MM.1S (cell line): Measurements from ENCODE around the gene RALA.

Source experiments
- DNase-seq: peaks from one replicate; pipeline ENCODE4 v3.0.0-alpha.2; 2015
- H2AFZ ChIP-seq: fragments of 300-600 bp; sonication (generic); 2 replicates; pipeline ENCODE4 v1.6.0; 2016; ENCODE audit warnings: antibody characterized with exemption, low read length
- H3F3A ChIP-seq: fragments of 300-600 bp; sonication (generic); 2 replicates; pipeline ENCODE4 v1.6.1; 2016; ENCODE audit warnings: mild to moderate bottlenecking, antibody characterized with exemption, low read length, moderate library complexity, mixed read lengths; ENCODE audit not compliant: insufficient read depth
- H3K27ac ChIP-seq: fragments of 300-600 bp; sonication (generic); 2 replicates; pipeline ENCODE4 v1.5.1; 2016; ENCODE audit warnings: mild to moderate bottlenecking, low read length
- H3K27me3 ChIP-seq: fragments of 300-600 bp; sonication (generic); replicated peaks from 2 replicates; pipeline ENCODE4 v1.6.0; 2016; ENCODE audit warnings: low read length; ENCODE audit not compliant: insufficient read depth
- H3K36me3 ChIP-seq: fragments of 300-600 bp; sonication (generic); replicated peaks from 2 replicates; pipeline ENCODE4 v1.6.1; 2016; ENCODE audit warnings: mild to moderate bottlenecking, low read length, mixed read lengths; ENCODE audit not compliant: insufficient read depth
- H3K4me1 ChIP-seq: fragments of 300-600 bp; sonication (generic); 2 replicates; pipeline ENCODE4 v1.6.1; 2016; ENCODE audit warnings: low read length, mixed read lengths
- H3K4me2 ChIP-seq: fragments of 300-600 bp; sonication (generic); 2 replicates; pipeline ENCODE4 v1.6.0; 2016; ENCODE audit warnings: low read depth, low read length
- H3K4me3 ChIP-seq: fragments of 300-600 bp; sonication (generic); 2 replicates; pipeline ENCODE4 v1.5.1; 2016; ENCODE audit warnings: low read length, mixed read lengths
- H3K79me2 ChIP-seq: fragments of 300-600 bp; sonication (generic); 2 replicates; pipeline ENCODE4 v1.6.1; 2016; ENCODE audit warnings: mixed run types, low read length, mixed read lengths
- H3K9ac ChIP-seq: fragments of 300-600 bp; sonication (generic); 2 replicates; pipeline ENCODE4 v1.6.1; 2016; ENCODE audit warnings: low read length, mixed read lengths
- H3K9me2 ChIP-seq: fragments of 300-600 bp; sonication (generic); replicated peaks from 2 replicates; pipeline ENCODE4 v1.6.1; 2016; ENCODE audit warnings: mild to moderate bottlenecking, low read length, mixed read lengths; ENCODE audit not compliant: insufficient read depth
- H3K9me3 ChIP-seq: fragments of 300-600 bp; sonication (generic); replicated peaks from 2 replicates; pipeline ENCODE4 v1.6.1; 2016; ENCODE audit warnings: mild to moderate bottlenecking, low read length, mixed read lengths; ENCODE audit not compliant: insufficient read depth
- H4K20me1 ChIP-seq: fragments of 300-600 bp; sonication (generic); 2 replicates; pipeline ENCODE4 v1.6.1; 2016; ENCODE audit warnings: mild to moderate bottlenecking, low read length, moderate library complexity, mixed read lengths; ENCODE audit not compliant: insufficient read depth
- EZH2 ChIP-seq: fragments of 300-600 bp; sonication (generic); optimal IDR thresholded peaks from 2 replicates; pipeline ENCODE3; 2017; ENCODE audit warnings: low read depth, mild to moderate bottlenecking, antibody characterized with exemption, low read length, mixed read lengths
- EZH2phosphoT487 ChIP-seq: fragments of 300-600 bp; sonication (generic); IDR thresholded peaks from 2 replicates; pipeline ENCODE4 v1.6.1; 2018; ENCODE audit warnings: antibody characterized with exemption, low read length
- TF ChIP-seq, protein P1 (sequence below): fragments of 300-600 bp; sonication (generic); IDR thresholded peaks from 2 replicates; pipeline ENCODE4 v1.5.1; 2016; ENCODE audit warnings: antibody characterized with exemption, low read length, mixed read lengths

Gene RALA

DNA sequence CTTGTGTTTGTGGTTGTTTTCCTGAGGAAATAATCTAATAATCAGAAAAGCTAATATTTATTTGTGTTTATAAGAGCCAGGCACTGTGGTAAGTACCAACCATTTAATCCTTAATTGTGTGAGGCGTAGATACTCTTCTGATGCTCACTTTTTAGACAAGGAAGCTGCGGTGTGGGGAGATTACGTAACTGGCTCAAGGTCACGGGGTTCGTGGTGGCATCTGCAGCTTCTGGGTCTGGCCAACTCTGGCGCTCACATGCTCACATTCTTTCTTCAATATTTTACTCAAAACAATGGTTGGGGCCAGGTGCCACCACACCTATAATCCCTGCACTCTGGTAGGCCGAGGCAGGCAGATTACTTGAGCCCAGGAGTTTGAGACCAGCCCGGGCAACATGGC, 77.6 kb downstream of the RALA start:
- TF ChIP-seq, protein P1, sequence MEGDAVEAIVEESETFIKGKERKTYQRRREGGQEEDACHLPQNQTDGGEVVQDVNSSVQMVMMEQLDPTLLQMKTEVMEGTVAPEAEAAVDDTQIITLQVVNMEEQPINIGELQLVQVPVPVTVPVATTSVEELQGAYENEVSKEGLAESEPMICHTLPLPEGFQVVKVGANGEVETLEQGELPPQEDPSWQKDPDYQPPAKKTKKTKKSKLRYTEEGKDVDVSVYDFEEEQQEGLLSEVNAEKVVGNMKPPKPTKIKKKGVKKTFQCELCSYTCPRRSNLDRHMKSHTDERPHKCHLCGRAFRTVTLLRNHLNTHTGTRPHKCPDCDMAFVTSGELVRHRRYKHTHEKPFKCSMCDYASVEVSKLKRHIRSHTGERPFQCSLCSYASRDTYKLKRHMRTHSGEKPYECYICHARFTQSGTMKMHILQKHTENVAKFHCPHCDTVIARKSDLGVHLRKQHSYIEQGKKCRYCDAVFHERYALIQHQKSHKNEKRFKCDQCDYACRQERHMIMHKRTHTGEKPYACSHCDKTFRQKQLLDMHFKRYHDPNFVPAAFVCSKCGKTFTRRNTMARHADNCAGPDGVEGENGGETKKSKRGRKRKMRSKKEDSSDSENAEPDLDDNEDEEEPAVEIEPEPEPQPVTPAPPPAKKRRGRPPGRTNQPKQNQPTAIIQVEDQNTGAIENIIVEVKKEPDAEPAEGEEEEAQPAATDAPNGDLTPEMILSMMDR, result no peak
- TF ChIP-seq EZH2 (no peak), EZH2phosphoT487 (no peak)
- H3K36me3 ChIP-seq, result no peaks in the 10 kb centered on the region; the same call in 1 of the 2 replicates

DNA sequence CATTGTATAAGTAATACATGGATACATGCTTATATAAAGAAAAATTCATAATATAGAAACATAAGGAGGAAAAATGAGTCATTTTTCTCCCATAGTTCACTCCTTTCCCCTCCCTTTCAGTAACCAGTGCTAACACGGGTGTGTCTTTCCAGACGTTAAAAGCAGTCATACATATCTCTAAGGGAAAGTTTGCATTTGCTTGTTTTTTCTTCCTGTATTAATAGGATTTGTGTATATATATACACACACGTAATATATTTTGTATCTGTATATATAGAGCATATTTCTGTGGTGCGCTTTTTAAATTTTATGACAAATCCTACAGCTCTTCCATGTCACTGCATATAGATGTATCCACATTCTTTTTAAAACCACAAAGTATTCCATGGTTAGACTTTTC, 78.8 kb downstream of the RALA start:
- Histone ChIP-seq H3K9ac (no peak overlapping the region), H2AFZ (no peak overlapping the region), H4K20me1 (no peaks in the 10 kb centered on the region), H3F3A (no peaks in the 10 kb centered on the region), H3K79me2 (no peaks in the 10 kb centered on the region), H3K9me2 (no peaks in the 10 kb centered on the region), H3K36me3 (no peaks in the 10 kb centered on the region; the same call in 1 of the 2 replicates), H3K9me3 (no peaks in the 10 kb centered on the region), H3K4me3 (no peak overlapping the region), H3K4me1 (no peaks in the 10 kb centered on the region), H3K27me3 (no peaks in the 10 kb centered on the region), H3K4me2 (no peak overlapping the region), H3K27ac (no peak overlapping the region)
- DNase-seq, result no peak
- TF ChIP-seq EZH2phosphoT487 (no peak), EZH2 (no peak)
- TF ChIP-seq, protein P1, result no peak

More for the DNA sequence above, 77.6 kb downstream of the RALA start:
- H3K27ac ChIP-seq, result no peak overlapping the region
- H3K9me3 ChIP-seq, result no peaks in the 10 kb centered on the region
- H3F3A ChIP-seq, result no peaks in the 10 kb centered on the region
- H3K4me2 ChIP-seq, result no peak overlapping the region
- no peaks in the 10 kb centered on the region for H3K27me3 ChIP-seq
- no peaks in the 10 kb centered on the region for H4K20me1 ChIP-seq
- H3K4me3 ChIP-seq, result no peak overlapping the region
- H2AFZ ChIP-seq, result no peak overlapping the region
- DNase-seq, result no peak
- H3K9ac ChIP-seq, result no peak overlapping the region
- H3K4me1 ChIP-seq, result no peaks in the 10 kb centered on the region
- H3K79me2 ChIP-seq, result no peaks in the 10 kb centered on the region
- H3K9me2 ChIP-seq, result no peaks in the 10 kb centered on the region

DNA sequence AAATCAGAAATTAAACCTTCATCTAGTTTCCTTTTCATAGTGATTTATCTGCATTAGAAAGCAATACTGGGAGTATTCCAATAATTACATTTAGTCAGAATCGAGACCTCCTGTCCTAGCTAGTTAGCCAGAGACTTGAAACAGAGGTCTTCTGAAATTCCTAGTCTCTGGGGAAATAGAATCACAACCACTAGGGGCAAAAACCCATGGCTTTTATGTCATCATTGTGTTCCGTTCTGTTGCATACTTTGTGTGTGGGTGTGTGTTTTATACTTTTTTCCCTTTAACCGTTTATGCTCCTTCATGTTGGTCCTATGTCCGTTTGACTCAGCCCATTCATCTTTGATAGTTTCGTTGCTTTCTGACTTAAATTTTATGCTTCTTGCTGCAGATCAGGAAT, 79.8 kb downstream of the RALA start:
- H3K36me3 ChIP-seq, result no peaks in the 10 kb centered on the region; the same call in 1 of the 2 replicates
- H3K4me3 ChIP-seq, result no peak overlapping the region
- H3K27ac ChIP-seq, result no peak overlapping the region
- TF ChIP-seq, protein P1, result 0 out of 2 replicates have a peak, but pooled peaks have one; percentile 3
- TF ChIP-seq EZH2phosphoT487, result no peak
- TF ChIP-seq EZH2, result no peak
- H3K9me3 ChIP-seq, result no peaks in the 10 kb centered on the region
- no peaks in the 10 kb centered on the region for H3K4me1 ChIP-seq
- H3K9me2 ChIP-seq, result no peaks in the 10 kb centered on the region
- H4K20me1 ChIP-seq, result no peaks in the 10 kb centered on the region
- DNase-seq, result no peak
- H2AFZ ChIP-seq, result no peak overlapping the region
- H3K27me3 ChIP-seq, result no peaks in the 10 kb centered on the region
- no peak overlapping the region for H3K9ac ChIP-seq
- H3K79me2 ChIP-seq, result no peaks in the 10 kb centered on the region
- no peaks in the 10 kb centered on the region for H3F3A ChIP-seq
- no peak overlapping the region for H3K4me2 ChIP-seq
